HepG2 (cell line): ENCODE results near the gene TGM2. TPM values are rescaled to one million over a fixed set of nuclear protein-coding genes. Genes with fewer than 3 reads are reported as not detected.
A peak's percentile ranks its signal among the peaks of the same experiment; 100 is the strongest.

Source experiments
- CHD4 ChIP-seq: fragments of 200-600 bp; sonication (generic); IDR thresholded peaks from 2 replicates; pipeline ENCODE4 v1.7.0; 2017; ENCODE audit warnings: mild to moderate bottlenecking, low read length, borderline replicate concordance
- EED ChIP-seq: sonication (generic); formaldehyde crosslinking; IDR thresholded peaks from 2 replicates; pipeline ENCODE4 v1.5.0; 2020; ENCODE audit warnings: mild to moderate bottlenecking, missing genetic modification reagents
- ETV5 ChIP-seq: IDR thresholded peaks from 2 replicates; pipeline ENCODE4 v1.6.1; 2018; ENCODE audit warnings: missing biosample characterization, missing genetic modification reagents, inconsistent platforms, borderline replicate concordance
- HCFC1 ChIP-seq: fragments of 150-350 bp; IDR thresholded peaks from 2 replicates; pipeline ENCODE4 v1.6.1; 2014; ENCODE audit warnings: low read depth, low read length
- HIC2 ChIP-seq: sonication (generic); formaldehyde crosslinking; IDR thresholded peaks from 2 replicates; pipeline ENCODE4 v1.9.0; 2022; ENCODE audit warnings: low read depth, missing genetic modification reagents
- HINFP ChIP-seq: sonication (generic); formaldehyde crosslinking; IDR thresholded peaks from 2 replicates; pipeline ENCODE4 v1.4.0; 2020; ENCODE audit warnings: low read depth, mild to moderate bottlenecking, missing genetic modification reagents
- KLF13 ChIP-seq: sonication (generic); formaldehyde crosslinking; IDR thresholded peaks from 2 replicates; pipeline ENCODE4 v1.4.0; 2020; ENCODE audit warnings: mild to moderate bottlenecking, missing genetic modification reagents
- NR2F6 ChIP-seq, 2 experiments: IDR thresholded peaks; 2 replicates each; pipeline ENCODE4 v1.6.1; 2016; ENCODE audit warnings: antibody characterized with exemption in 1 of 2, mild to moderate bottlenecking in 1 of 2
- RAD51 ChIP-seq: fragments of 450-650 bp; IDR thresholded peaks from 2 replicates; pipeline ENCODE4 v1.6.1; 2016; ENCODE audit warnings: borderline replicate concordance
- SOX13 ChIP-seq, 3 experiments: fragments of 450-650 bp in 1 of 3; sonication (generic) in 1 of 3; formaldehyde crosslinking in 1 of 3; IDR thresholded peaks in 2 of 3; conservative IDR thresholded peaks in 1 of 3; 2 replicates each; pipeline versions ENCODE4 v1.5.0 to v1.6.1; 2016 to 2020; ENCODE audit warnings: antibody characterized with exemption in 1 of 3, mild to moderate bottlenecking in 1 of 3, missing compliant biosample characterization in 1 of 3, missing genetic modification reagents in 1 of 3, moderate library complexity in 1 of 3
- YEATS2 ChIP-seq: sonication (generic); formaldehyde crosslinking; IDR thresholded peaks from 2 replicates; pipeline ENCODE4 v1.4.0; 2020; ENCODE audit warnings: missing genetic modification reagents, borderline replicate concordance
- ZFP36L1 ChIP-seq: sonication (generic); formaldehyde crosslinking; IDR thresholded peaks from 2 replicates; pipeline ENCODE4 v1.8.0; 2022; ENCODE audit warnings: mild to moderate bottlenecking, missing genetic modification reagents, moderate library complexity
- ZMYM4 ChIP-seq: sonication (generic); formaldehyde crosslinking; IDR thresholded peaks from 2 replicates; pipeline ENCODE4 v1.8.1; 2023; ENCODE audit warnings: mild to moderate bottlenecking, missing genetic modification reagents
- ZNF350 ChIP-seq: sonication (generic); formaldehyde crosslinking; IDR thresholded peaks from 2 replicates; pipeline ENCODE4 v1.4.0; 2020; ENCODE audit warnings: mild to moderate bottlenecking, low read depth, missing genetic modification reagents, borderline replicate concordance
- ZNF792 ChIP-seq: IDR thresholded peaks from 2 replicates; pipeline ENCODE4 v1.6.1; 2016
- polyA plus RNA-seq, 8 experiments: library from polyadenylated mRNA; depleted of rRNA in 3 of 8; stranded (reverse) in 7 of 8; unstranded in 1 of 8; fragments of >200 nt; fragmentation: Illumina TruSeq in 4 of 8; extraction: Trizol in 4 of 8; gene quantifications; 2 replicates each; pipeline versions ENCODE4 v1.2.1 to v1.2.3, GENCODE V29; 2011 to 2016; ENCODE audit warnings: low read depth in 4 of 8, missing spikeins in 1 of 8, mixed read lengths in 1 of 8; ENCODE audit not compliant: insufficient read depth in 1 of 8
- total RNA-seq, 5 experiments: library from RNA; depleted of rRNA; stranded (reverse); fragments of >200 nt; fragmentation: Illumina TruSeq; extraction: Trizol; gene quantifications; 2 replicates each; pipeline ENCODE4 v1.2.3, GENCODE V29; 2016; ENCODE audit warnings: low read depth in 1 of 5

The TGM2 gene
- total and polyA plus RNA-seq, 2 of the 13 experiments (the other 11 are each of a cell fraction or from before 2014, with no cell fraction given) = 4.2 to 46.4 TPM

- TF ChIP-seq HIC2 (CRISPR knock-in tag) (peak; percentile 41; the same call in 1 of the 2 replicates), ZFP36L1 (0 out of 2 replicates have a peak, but pooled peaks have one; percentile 7), RAD51 (no peak), ETV5 (CRISPR knock-in tag) (0 out of 2 replicates have a peak, but pooled peaks have one; percentile 28), CHD4 (peak; percentile 3; the same call in 1 of the 2 replicates), HINFP (CRISPR knock-in tag) (no peak), SOX13 (IDR thresholded peaks at IDR 0.05) (no peak), SOX13 (CRISPR knock-in tag; conservative IDR thresholded peaks at IDR 0.05 in 1 of 2, IDR thresholded peaks at IDR 0.05 in 1 of 2) (peak in 1 of 2 experiments; percentile 61; a peak in 1 of 4 replicates), ZNF350 (peak; percentile 25; the same call in 1 of the 2 replicates), EED (peak; percentile 54; the same call in 1 of the 2 replicates), KLF13 (CRISPR knock-in tag) (0 out of 2 replicates have a peak, but pooled peaks have one; percentile 53), ZNF792 (no peak), ZMYM4 (0 out of 2 replicates have a peak, but pooled peaks have one; percentile 17), YEATS2 (CRISPR knock-in tag) (peak; percentile 17; the same call in 1 of the 2 replicates), HCFC1 (no peak), NR2F6 (IDR thresholded peaks at IDR 0.05) (peak; percentile 71), NR2F6 (CRISPR knock-in tag; IDR thresholded peaks at IDR 0.05) (peak; percentile 89)
These were observed 38.7 kb downstream of the TGM2 start (continued) for GRCh38 chr20:38126146-38126921.
